ENCODE measurements around the gene SZT2.

The SZT2 gene

GRCh38 chr1:43432907-43433306, 43.2 kb downstream of the SZT2 start:
- Mint-ChIP-seq H3K4me1 (ENCODE audit: low read depth) (peaks cover 4% of the 10 kb centered on the region), H3K27ac (no peak overlapping the region), H3K9me3 (no peaks in the 10 kb centered on the region), H3K36me3 (ENCODE audit: low read depth) (peaks cover 46% of the 10 kb centered on the region), H3K4me3 (no peak overlapping the region), H3K27me3 (ENCODE audit: low read depth) (no peaks in the 10 kb centered on the region)

- H3K36me3 Mint-ChIP-seq (ENCODE audit: low read depth) = peaks cover 50% of the 10 kb centered on the region
Observed at GRCh38 chr1:43434256-43434655, 44.6 kb downstream of the SZT2 start.

GRCh38 chr1:43435146-43436145, 45.7 kb downstream of the SZT2 start:
- Mint-ChIP-seq H3K9me3 (no peaks in the 10 kb centered on the region), H3K4me1 (ENCODE audit: low read depth) (peaks cover 4% of the 10 kb centered on the region), H3K27me3 (ENCODE audit: low read depth) (no peaks in the 10 kb centered on the region), H3K4me3 (no peak overlapping the region), H3K36me3 (ENCODE audit: low read depth) (peaks cover 46% of the 10 kb centered on the region), H3K27ac (peak overlapping the region; percentile 6)

More at GRCh38 chr1:43434256-43434655, 44.6 kb downstream of the SZT2 start:
- Mint-ChIP-seq H3K27ac (no peak overlapping the region), H3K4me3 (no peak overlapping the region), H3K9me3 (no peaks in the 10 kb centered on the region), H3K27me3 (ENCODE audit: low read depth) (no peaks in the 10 kb centered on the region), H3K4me1 (ENCODE audit: low read depth) (peaks cover 4% of the 10 kb centered on the region)

- H3K36me3 Mint-ChIP-seq (ENCODE audit: low read depth) = peaks cover 41% of the 10 kb centered on the region
Observed at GRCh38 chr1:43436371-43436770, 46.7 kb downstream of the SZT2 start.

GRCh38 chr1:43437031-43437973, 47.6 kb downstream of the SZT2 start:
- H3K36me3 Mint-ChIP-seq (ENCODE audit: low read depth) = peaks cover 37% of the 10 kb centered on the region

More at GRCh38 chr1:43436371-43436770, 46.7 kb downstream of the SZT2 start:
- H3K27me3 Mint-ChIP-seq (ENCODE audit: low read depth) = no peaks in the 10 kb centered on the region
- no peaks in the 10 kb centered on the region for H3K9me3 Mint-ChIP-seq
- no peak overlapping the region for H3K27ac Mint-ChIP-seq
- no peak overlapping the region for H3K4me3 Mint-ChIP-seq
- peaks cover 4% of the 10 kb centered on the region for H3K4me1 Mint-ChIP-seq (ENCODE audit: low read depth)

GRCh38 chr1:43438006-43438405, 48.3 kb downstream of the SZT2 start:
- Mint-ChIP-seq H3K27ac (no peak overlapping the region), H3K4me3 (no peak overlapping the region), H3K36me3 (ENCODE audit: low read depth) (peaks cover 38% of the 10 kb centered on the region)

More at GRCh38 chr1:43437031-43437973, 47.6 kb downstream of the SZT2 start:
- no peak overlapping the region for H3K4me3 Mint-ChIP-seq
- H3K4me1 Mint-ChIP-seq (ENCODE audit: low read depth) = peaks cover 4% of the 10 kb centered on the region
- no peaks in the 10 kb centered on the region for H3K9me3 Mint-ChIP-seq
- no peak overlapping the region for H3K27ac Mint-ChIP-seq
- no peaks in the 10 kb centered on the region for H3K27me3 Mint-ChIP-seq (ENCODE audit: low read depth)

GRCh38 chr1:43438576-43438952, 48.9 kb downstream of the SZT2 start:
- H3K4me1 Mint-ChIP-seq (ENCODE audit: low read depth) = peaks cover 4% of the 10 kb centered on the region
- H3K9me3 Mint-ChIP-seq = no peaks in the 10 kb centered on the region
- peaks cover 35% of the 10 kb centered on the region for H3K36me3 Mint-ChIP-seq (ENCODE audit: low read depth)
- H3K27me3 Mint-ChIP-seq (ENCODE audit: low read depth) = no peaks in the 10 kb centered on the region
- no peak overlapping the region for H3K4me3 Mint-ChIP-seq
- H3K27ac Mint-ChIP-seq = no peak overlapping the region

More at GRCh38 chr1:43438006-43438405, 48.3 kb downstream of the SZT2 start:
- peaks cover 4% of the 10 kb centered on the region for H3K4me1 Mint-ChIP-seq (ENCODE audit: low read depth)
- no peaks in the 10 kb centered on the region for H3K9me3 Mint-ChIP-seq
- no peaks in the 10 kb centered on the region for H3K27me3 Mint-ChIP-seq (ENCODE audit: low read depth)

- Mint-ChIP-seq H3K27me3 (ENCODE audit: low read depth) (no peaks in the 10 kb centered on the region), H3K4me3 (no peak overlapping the region), H3K27ac (no peak overlapping the region), H3K4me1 (ENCODE audit: low read depth) (peaks cover 4% of the 10 kb centered on the region), H3K36me3 (ENCODE audit: low read depth) (peaks cover 35% of the 10 kb centered on the region), H3K9me3 (no peaks in the 10 kb centered on the region)
Observed at GRCh38 chr1:43438953-43439581, 49.4 kb downstream of the SZT2 start.

GRCh38 chr1:43439781-43440180, 50.1 kb downstream of the SZT2 start:
- H3K4me3 Mint-ChIP-seq = no peak overlapping the region
- H3K36me3 Mint-ChIP-seq (ENCODE audit: low read depth) = peaks cover 38% of the 10 kb centered on the region
- H3K27me3 Mint-ChIP-seq (ENCODE audit: low read depth) = no peaks in the 10 kb centered on the region
- peaks cover 4% of the 10 kb centered on the region for H3K4me1 Mint-ChIP-seq (ENCODE audit: low read depth)
- no peaks in the 10 kb centered on the region for H3K9me3 Mint-ChIP-seq
- no peak overlapping the region for H3K27ac Mint-ChIP-seq

GRCh38 chr1:43440358-43440757, 50.7 kb downstream of the SZT2 start:
- H3K4me1 Mint-ChIP-seq (ENCODE audit: low read depth) = peaks cover 2% of the 10 kb centered on the region
- H3K27me3 Mint-ChIP-seq (ENCODE audit: low read depth) = no peaks in the 10 kb centered on the region
- peaks cover 37% of the 10 kb centered on the region for H3K36me3 Mint-ChIP-seq (ENCODE audit: low read depth)
- no peaks in the 10 kb centered on the region for H3K9me3 Mint-ChIP-seq
- no peak overlapping the region for H3K4me3 Mint-ChIP-seq
- H3K27ac Mint-ChIP-seq = no peak overlapping the region

- H3K36me3 Mint-ChIP-seq (ENCODE audit: low read depth) = peaks cover 36% of the 10 kb centered on the region
- H3K27me3 Mint-ChIP-seq (ENCODE audit: low read depth) = no peaks in the 10 kb centered on the region
- no peaks in the 10 kb centered on the region for H3K4me1 Mint-ChIP-seq (ENCODE audit: low read depth)
- no peaks in the 10 kb centered on the region for H3K9me3 Mint-ChIP-seq
- H3K4me3 Mint-ChIP-seq = no peak overlapping the region
- H3K27ac Mint-ChIP-seq = no peak overlapping the region
Observed at GRCh38 chr1:43441166-43441893, 51.6 kb downstream of the SZT2 start.

GRCh38 chr1:43441894-43442637, 52.4 kb downstream of the SZT2 start:
- H3K27me3 Mint-ChIP-seq (ENCODE audit: low read depth) = no peaks in the 10 kb centered on the region
- no peak overlapping the region for H3K27ac Mint-ChIP-seq
- H3K4me3 Mint-ChIP-seq = no peak overlapping the region
- no peaks in the 10 kb centered on the region for H3K9me3 Mint-ChIP-seq
- no peaks in the 10 kb centered on the region for H3K4me1 Mint-ChIP-seq (ENCODE audit: low read depth)
- H3K36me3 Mint-ChIP-seq (ENCODE audit: low read depth) = peaks cover 36% of the 10 kb centered on the region

- Mint-ChIP-seq H3K9me3 (no peaks in the 10 kb centered on the region), H3K36me3 (ENCODE audit: low read depth) (peaks cover 43% of the 10 kb centered on the region), H3K27ac (no peak overlapping the region)
Observed at GRCh38 chr1:43442756-43443155, 53.1 kb downstream of the SZT2 start.

More at GRCh38 chr1:43442756-43443155, 53.1 kb downstream of the SZT2 start:
- Mint-ChIP-seq H3K27me3 (ENCODE audit: low read depth) (no peaks in the 10 kb centered on the region), H3K4me3 (no peak overlapping the region), H3K4me1 (ENCODE audit: low read depth) (no peaks in the 10 kb centered on the region)
